Activated CD4-positive, alpha-beta T cell treated with anti-CD3 and anti-CD28 coated beads, Interleukin-2, amount 50 U/mL, for 4 hours (primary cell): ENCODE measurements around the gene UBE4A.
A peak's percentile ranks its signal among the peaks of the same experiment; 100 is the strongest.

Source experiments
- DNase-seq, 2 experiments: peaks; one replicate each; pipeline ENCODE4 v3.0.0-alpha.2; 2020

The UBE4A gene

GRCh38 chr11:118437208-118438125 lies 78.1 kb downstream of the UBE4A start:
- DNase-seq = peak; percentile 23 to 32

- peak; percentile 26 to 28 for DNase-seq
Observed at GRCh38 chr11:118438314-118438931, 79.0 kb downstream of the UBE4A start.

- DNase-seq = no peak
Observed at GRCh38 chr11:118439646-118440045, 80.2 kb downstream of the UBE4A start.

- DNase-seq = no peak
Observed at GRCh38 chr11:118441770-118442275, 82.4 kb downstream of the UBE4A start.

- no peak for DNase-seq
Observed at GRCh38 chr11:118442301-118442700, 82.9 kb downstream of the UBE4A start.

- no peak for DNase-seq
Observed at GRCh38 chr11:118442908-118443589, 83.6 kb downstream of the UBE4A start.

- no peak for DNase-seq
Observed at GRCh38 chr11:118443590-118444218, 84.3 kb downstream of the UBE4A start.

GRCh38 chr11:118447423-118447822 lies 88.0 kb downstream of the UBE4A start:
- no peak for DNase-seq

GRCh38 chr11:118448294-118448693 lies 88.9 kb downstream of the UBE4A start:
- DNase-seq = no peak
